ENCODE results near the gene INSYN2A.

DNA sequence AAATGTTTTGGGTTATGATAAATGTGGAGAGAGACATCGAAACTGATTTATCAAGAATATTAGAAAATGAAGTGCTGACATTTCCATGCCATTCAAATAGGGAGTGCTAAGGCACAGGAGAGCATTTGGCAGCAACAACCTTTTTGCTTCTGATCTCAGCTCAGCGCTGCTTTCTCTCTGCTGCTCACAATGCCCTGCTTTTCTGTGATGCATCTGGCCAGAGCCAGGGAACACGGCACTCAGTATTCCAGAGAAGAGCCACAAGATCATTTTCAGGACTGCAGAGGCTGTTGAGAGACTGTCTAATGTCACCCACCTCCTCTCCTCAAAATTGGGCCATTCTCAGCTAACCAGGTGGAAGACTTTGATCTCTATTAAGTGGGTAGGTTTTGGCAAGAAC lies 28.1 kb downstream of the INSYN2A start:
- TF ChIP-seq, protein P1, sequence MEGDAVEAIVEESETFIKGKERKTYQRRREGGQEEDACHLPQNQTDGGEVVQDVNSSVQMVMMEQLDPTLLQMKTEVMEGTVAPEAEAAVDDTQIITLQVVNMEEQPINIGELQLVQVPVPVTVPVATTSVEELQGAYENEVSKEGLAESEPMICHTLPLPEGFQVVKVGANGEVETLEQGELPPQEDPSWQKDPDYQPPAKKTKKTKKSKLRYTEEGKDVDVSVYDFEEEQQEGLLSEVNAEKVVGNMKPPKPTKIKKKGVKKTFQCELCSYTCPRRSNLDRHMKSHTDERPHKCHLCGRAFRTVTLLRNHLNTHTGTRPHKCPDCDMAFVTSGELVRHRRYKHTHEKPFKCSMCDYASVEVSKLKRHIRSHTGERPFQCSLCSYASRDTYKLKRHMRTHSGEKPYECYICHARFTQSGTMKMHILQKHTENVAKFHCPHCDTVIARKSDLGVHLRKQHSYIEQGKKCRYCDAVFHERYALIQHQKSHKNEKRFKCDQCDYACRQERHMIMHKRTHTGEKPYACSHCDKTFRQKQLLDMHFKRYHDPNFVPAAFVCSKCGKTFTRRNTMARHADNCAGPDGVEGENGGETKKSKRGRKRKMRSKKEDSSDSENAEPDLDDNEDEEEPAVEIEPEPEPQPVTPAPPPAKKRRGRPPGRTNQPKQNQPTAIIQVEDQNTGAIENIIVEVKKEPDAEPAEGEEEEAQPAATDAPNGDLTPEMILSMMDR (IDR thresholded peaks at IDR 0.05): no peak
- no peak for TF ChIP-seq POLR2AphosphoS5 (IDR thresholded peaks at IDR 0.05)

All from upper lobe of left lung (tissue), 4 donors.